ENCODE results near the gene TMLHE. TPM values are rescaled to one million over a fixed set of nuclear protein-coding genes. Genes with fewer than 3 reads are reported as not detected.
"Not testable (repeated sequence)": the region's sequence is repeated elsewhere in the genome, so short reads cannot be mapped to it uniquely, and the experiment has no call there.

The TMLHE gene
- total RNA-seq, 1 donor from 2014 or later: 19.6 TPM

GRCh38 chrX:155544881-155545280 is 67.9 kb downstream of the TMLHE start:
- Histone ChIP-seq H3K27ac (no peak overlapping the region), H3K36me3 (peaks cover 0 to 14% of the 10 kb centered on the region in 2 donors), H3K4me3 (no peak overlapping the region), H3K4me1 (no peaks in the 10 kb centered on the region), H3K9me3 (peaks cover 4% of the 10 kb centered on the region), H3K27me3 (no peaks in the 10 kb centered on the region)
- no peak for DNase-seq (ENCODE audit: extremely low spot score in 2 of 2)
- intact Hi-C loops (cut with DNase I): no loop called here
- TF ChIP-seq POLR2AphosphoS5 (IDR thresholded peaks at IDR 0.05; ENCODE audit: insufficient read depth in 1 of 2, low read depth in 1 of 2) (no peak), POLR2A (IDR thresholded peaks at IDR 0.05) (no peak), CTCF (IDR thresholded peaks at IDR 0.05) (no peak)

GRCh38 chrX:155535866-155536265 is 76.9 kb downstream of the TMLHE start:
- Histone ChIP-seq H3K36me3 (no peaks in the 10 kb centered on the region), H3K4me3 (no peak overlapping the region), H3K27ac (no peak overlapping the region), H3K27me3 (no peaks in the 10 kb centered on the region), H3K9me3 (peaks cover 4% of the 10 kb centered on the region), H3K4me1 (no peaks in the 10 kb centered on the region)
- intact Hi-C loops (cut with DNase I): no loop called here
- DNase-seq (ENCODE audit: extremely low spot score in 2 of 2): no peak
- no peak for TF ChIP-seq CTCF (IDR thresholded peaks at IDR 0.05)
- TF ChIP-seq POLR2A (IDR thresholded peaks at IDR 0.05): no peak
- no peak for TF ChIP-seq POLR2AphosphoS5 (IDR thresholded peaks at IDR 0.05; ENCODE audit: insufficient read depth in 1 of 2, low read depth in 1 of 2)

GRCh38 chrX:155534800-155535199 is 78.0 kb downstream of the TMLHE start:
- Histone ChIP-seq H3K27me3 (no peaks in the 10 kb centered on the region), H3K36me3 (no peaks in the 10 kb centered on the region), H3K4me1 (no peaks in the 10 kb centered on the region), H3K27ac (no peak overlapping the region), H3K9me3 (no peaks in the 10 kb centered on the region), H3K4me3 (no peak overlapping the region)
- no peak for DNase-seq (ENCODE audit: extremely low spot score in 2 of 2)
- TF ChIP-seq CTCF (IDR thresholded peaks at IDR 0.05) (no peak), POLR2AphosphoS5 (IDR thresholded peaks at IDR 0.05; ENCODE audit: insufficient read depth in 1 of 2, low read depth in 1 of 2) (no peak)
- intact Hi-C loops (cut with DNase I): no loop called here

GRCh38 chrX:155527023-155527422 is 85.7 kb downstream of the TMLHE start:
- H3K9me3 ChIP-seq; intact Hi-C loops (cut with DNase I); H3K27ac ChIP-seq; H3K4me1 ChIP-seq; DNase-seq (ENCODE audit: extremely low spot score in 2 of 2); H3K27me3 ChIP-seq; H3K4me3 ChIP-seq: not testable (repeated sequence)
- H3K36me3 ChIP-seq: peaks cover 0 to 17% of the 10 kb centered on the region in 2 donors

DNA sequence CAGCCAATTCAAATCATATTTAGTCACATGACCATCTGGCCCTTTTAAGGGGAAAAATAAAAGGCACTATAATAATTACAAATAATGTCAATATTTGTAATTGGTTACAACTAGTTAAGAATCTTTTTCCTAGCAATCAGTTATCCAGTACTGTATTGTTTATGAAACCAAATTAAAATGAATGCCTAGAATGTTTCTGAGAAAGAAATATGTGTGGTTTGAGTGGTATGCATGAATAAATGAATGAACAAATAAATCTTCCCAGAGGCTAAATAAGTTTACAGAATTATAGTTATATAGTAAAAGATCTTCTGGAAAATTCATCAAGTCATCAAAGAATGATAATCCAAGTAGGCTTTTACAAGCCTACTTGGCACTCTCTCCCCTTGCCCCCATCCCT is 98.5 kb downstream of the TMLHE start:
- no peak for DNase-seq (ENCODE audit: extremely low spot score in 2 of 2)
- H3K4me1 ChIP-seq: no peaks in the 10 kb centered on the region
- no peaks in the 10 kb centered on the region for H3K9me3 ChIP-seq
- H3K36me3 ChIP-seq: no peaks in the 10 kb centered on the region
- no peak overlapping the region for H3K27ac ChIP-seq
- H3K4me3 ChIP-seq: no peak overlapping the region
- TF ChIP-seq POLR2AphosphoS5 (IDR thresholded peaks at IDR 0.05; ENCODE audit: insufficient read depth in 1 of 2, low read depth in 1 of 2) (no peak), CTCF (IDR thresholded peaks at IDR 0.05) (no peak), POLR2A (IDR thresholded peaks at IDR 0.05) (no peak)
- intact Hi-C loops (cut with DNase I): no loop called here
- no peaks in the 10 kb centered on the region for H3K27me3 ChIP-seq

DNA sequence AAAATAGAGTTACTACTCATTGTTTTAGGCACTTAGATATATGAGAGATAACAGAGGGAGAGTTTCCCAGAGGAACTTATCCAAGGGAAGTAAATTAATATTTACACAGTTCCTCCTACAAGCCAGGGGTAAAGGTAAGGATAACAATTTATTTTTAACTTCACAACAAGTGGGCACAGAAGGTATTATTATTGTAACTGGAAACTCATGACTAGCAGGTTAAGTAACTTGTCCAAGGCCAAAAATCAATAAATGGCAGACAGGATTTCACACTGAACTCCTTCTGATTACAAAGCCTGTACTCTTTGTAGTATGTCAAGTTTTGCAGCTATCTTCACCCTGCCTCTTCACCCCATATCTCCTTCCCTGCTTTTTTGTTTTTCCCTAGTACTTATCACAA is 107.5 kb downstream of the TMLHE start:
- intact Hi-C loops (cut with DNase I): no loop called here

GRCh38 chrX:155495134-155495533 is 117.6 kb downstream of the TMLHE start:
- intact Hi-C loops (cut with DNase I); H3K4me3 ChIP-seq; H3K4me1 ChIP-seq; H3K27me3 ChIP-seq; H3K9me3 ChIP-seq; H3K36me3 ChIP-seq; DNase-seq (ENCODE audit: extremely low spot score in 2 of 2); H3K27ac ChIP-seq: not testable (repeated sequence)

More for the DNA sequence above, 107.5 kb downstream of the TMLHE start:
- Histone ChIP-seq H3K4me3 (no peak overlapping the region), H3K36me3 (no peaks in the 10 kb centered on the region), H3K27ac (no peak overlapping the region), H3K4me1 (no peaks in the 10 kb centered on the region), H3K27me3 (no peaks in the 10 kb centered on the region), H3K9me3 (no peaks in the 10 kb centered on the region)
- TF ChIP-seq POLR2AphosphoS5 (IDR thresholded peaks at IDR 0.05; ENCODE audit: insufficient read depth in 1 of 2, low read depth in 1 of 2) (no peak), POLR2A (IDR thresholded peaks at IDR 0.05) (no peak), CTCF (IDR thresholded peaks at IDR 0.05) (no peak)
- DNase-seq (ENCODE audit: extremely low spot score in 2 of 2): no peak

DNA sequence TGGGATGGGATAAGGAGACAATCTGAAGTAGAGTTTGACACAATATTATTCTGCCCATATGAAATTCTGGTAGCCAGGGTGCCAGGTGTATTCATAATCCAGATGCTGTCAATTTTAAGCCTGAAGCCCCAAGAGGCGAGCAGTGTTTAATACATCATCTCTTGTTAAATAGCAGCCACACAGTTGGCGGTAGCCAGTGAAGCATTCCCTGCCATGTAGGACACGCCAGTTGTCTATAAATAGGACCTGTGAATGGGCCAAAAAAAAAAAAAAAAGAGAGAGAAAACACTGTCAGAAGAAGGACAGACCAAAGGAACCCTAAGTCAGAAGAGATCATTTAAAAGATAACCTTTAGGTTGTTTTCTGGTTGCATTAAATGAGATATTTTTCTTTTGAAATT is 121.3 kb downstream of the TMLHE start:
- H3K9me3 ChIP-seq; H3K36me3 ChIP-seq; H3K27me3 ChIP-seq; DNase-seq (ENCODE audit: extremely low spot score in 2 of 2); H3K4me3 ChIP-seq; H3K4me1 ChIP-seq; intact Hi-C loops (cut with DNase I); H3K27ac ChIP-seq: not testable (repeated sequence)

Data from vagina (tissue), 2 donors.